BE2C (cell line): ENCODE results near the gene TRIM40. TPM values are rescaled to one million over a fixed set of nuclear protein-coding genes. Genes with fewer than 3 reads are reported as not detected.

Experiments used
- DNase-seq: peaks from one replicate; pipeline ENCODE4 v3.0.0-alpha.2; 2020
- H3K27me3 ChIP-seq: fragments of 250-450 bp; sonication (Bioruptor Pico); 2 replicates; pipeline ENCODE4 v1.5.1; 2020; ENCODE audit warnings: mild to moderate bottlenecking
- H3K36me3 ChIP-seq: fragments of 250-450 bp; sonication (Bioruptor Pico); 2 replicates; pipeline ENCODE4 v1.5.1; 2020; ENCODE audit warnings: mild to moderate bottlenecking
- H3K4me1 ChIP-seq: fragments of 250-450 bp; sonication (Bioruptor Pico); 2 replicates; pipeline ENCODE4 v1.5.1; 2020
- H3K4me3 ChIP-seq: 2 replicates; pipeline ENCODE4 v1.5.1; 2011; ENCODE audit warnings: low read depth, low read length
- H3K9me3 ChIP-seq: fragments of 250-450 bp; sonication (Bioruptor Pico); 2 replicates; pipeline ENCODE4 v1.5.1; 2020
- polyA plus RNA-seq: library from polyadenylated mRNA; unstranded; fragments of >200 nt; gene quantifications from one replicate; pipeline ENCODE4 v1.2.1, GENCODE V29; 2012; ENCODE audit warnings: low read depth, missing spikeins; ENCODE audit not compliant: insufficient read length, insufficient read depth
- TF ChIP-seq, protein P1 (sequence below): IDR thresholded peaks from 2 replicates; pipeline ENCODE4 v1.5.1; 2012; ENCODE audit warnings: mild to moderate bottlenecking, low read depth, low read length

Gene TRIM40, protein sequence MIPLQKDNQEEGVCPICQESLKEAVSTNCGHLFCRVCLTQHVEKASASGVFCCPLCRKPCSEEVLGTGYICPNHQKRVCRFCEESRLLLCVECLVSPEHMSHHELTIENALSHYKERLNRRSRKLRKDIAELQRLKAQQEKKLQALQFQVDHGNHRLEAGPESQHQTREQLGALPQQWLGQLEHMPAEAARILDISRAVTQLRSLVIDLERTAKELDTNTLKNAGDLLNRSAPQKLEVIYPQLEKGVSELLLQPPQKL
- polyA plus RNA-seq = not detected

DNA sequence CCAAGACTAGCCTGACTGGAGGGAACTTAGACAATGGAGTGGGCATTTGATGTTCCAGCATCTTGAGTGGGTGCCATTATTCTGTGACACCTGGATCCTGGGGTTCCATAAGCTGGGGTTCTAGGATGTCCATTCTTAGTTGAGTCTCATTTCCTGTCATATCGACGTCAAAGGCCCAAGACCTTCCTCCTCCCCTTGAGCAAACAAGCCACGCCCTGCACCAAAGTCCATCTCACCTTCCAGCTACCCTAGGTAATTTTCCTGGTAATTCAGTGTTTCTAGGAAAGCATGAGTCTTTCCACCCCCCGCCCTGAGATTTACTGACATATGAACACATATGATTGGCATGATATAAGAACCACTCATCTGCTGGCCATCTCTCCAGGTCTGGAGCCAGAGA lies at the start of gene TRIM40:
Gene TRIM40, plus strand, starts transcription at position 384 of the 400 bp plus-strand sequence. CDS start 897 bp downstream, outside the sequence.
- no peaks in the 10 kb centered on the region for H3K4me1 ChIP-seq
- H3K27me3 ChIP-seq = peaks cover 37% of the 10 kb centered on the region
- DNase-seq = no peak
- H3K4me3 ChIP-seq = no peak within 1 kb of the TSS
- no peaks in the 10 kb centered on the region for H3K36me3 ChIP-seq
- no peaks in the 10 kb centered on the region for H3K9me3 ChIP-seq
- TF ChIP-seq, protein P1, sequence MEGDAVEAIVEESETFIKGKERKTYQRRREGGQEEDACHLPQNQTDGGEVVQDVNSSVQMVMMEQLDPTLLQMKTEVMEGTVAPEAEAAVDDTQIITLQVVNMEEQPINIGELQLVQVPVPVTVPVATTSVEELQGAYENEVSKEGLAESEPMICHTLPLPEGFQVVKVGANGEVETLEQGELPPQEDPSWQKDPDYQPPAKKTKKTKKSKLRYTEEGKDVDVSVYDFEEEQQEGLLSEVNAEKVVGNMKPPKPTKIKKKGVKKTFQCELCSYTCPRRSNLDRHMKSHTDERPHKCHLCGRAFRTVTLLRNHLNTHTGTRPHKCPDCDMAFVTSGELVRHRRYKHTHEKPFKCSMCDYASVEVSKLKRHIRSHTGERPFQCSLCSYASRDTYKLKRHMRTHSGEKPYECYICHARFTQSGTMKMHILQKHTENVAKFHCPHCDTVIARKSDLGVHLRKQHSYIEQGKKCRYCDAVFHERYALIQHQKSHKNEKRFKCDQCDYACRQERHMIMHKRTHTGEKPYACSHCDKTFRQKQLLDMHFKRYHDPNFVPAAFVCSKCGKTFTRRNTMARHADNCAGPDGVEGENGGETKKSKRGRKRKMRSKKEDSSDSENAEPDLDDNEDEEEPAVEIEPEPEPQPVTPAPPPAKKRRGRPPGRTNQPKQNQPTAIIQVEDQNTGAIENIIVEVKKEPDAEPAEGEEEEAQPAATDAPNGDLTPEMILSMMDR = no peak

DNA sequence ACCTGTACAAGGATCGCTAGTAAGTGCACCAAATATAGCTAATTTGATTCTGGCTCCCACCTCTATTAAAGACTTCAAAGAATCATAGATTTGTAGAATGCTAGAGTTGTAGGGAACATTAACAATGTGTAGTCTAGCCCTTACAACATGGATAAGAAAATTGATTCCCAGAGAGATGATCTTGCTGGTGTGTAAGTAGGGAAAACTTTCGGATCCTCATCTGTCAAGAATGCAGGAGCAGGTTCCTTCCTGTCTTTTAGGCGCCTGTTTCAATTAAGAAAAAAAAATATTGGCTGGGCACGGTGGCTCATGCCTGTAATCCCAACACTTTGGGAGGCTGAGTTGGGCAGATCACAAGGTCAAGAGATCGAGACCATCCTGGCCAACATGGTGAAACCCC lies 48.1 kb upstream of the TRIM40 start:
- H3K9me3 ChIP-seq = no peaks in the 10 kb centered on the region
- H3K4me1 ChIP-seq = no peaks in the 10 kb centered on the region
- no peak overlapping the region for H3K4me3 ChIP-seq
- TF ChIP-seq, protein P1 = no peak
- peaks cover 35% of the 10 kb centered on the region for H3K27me3 ChIP-seq
- no peak for DNase-seq
- no peaks in the 10 kb centered on the region for H3K36me3 ChIP-seq

DNA sequence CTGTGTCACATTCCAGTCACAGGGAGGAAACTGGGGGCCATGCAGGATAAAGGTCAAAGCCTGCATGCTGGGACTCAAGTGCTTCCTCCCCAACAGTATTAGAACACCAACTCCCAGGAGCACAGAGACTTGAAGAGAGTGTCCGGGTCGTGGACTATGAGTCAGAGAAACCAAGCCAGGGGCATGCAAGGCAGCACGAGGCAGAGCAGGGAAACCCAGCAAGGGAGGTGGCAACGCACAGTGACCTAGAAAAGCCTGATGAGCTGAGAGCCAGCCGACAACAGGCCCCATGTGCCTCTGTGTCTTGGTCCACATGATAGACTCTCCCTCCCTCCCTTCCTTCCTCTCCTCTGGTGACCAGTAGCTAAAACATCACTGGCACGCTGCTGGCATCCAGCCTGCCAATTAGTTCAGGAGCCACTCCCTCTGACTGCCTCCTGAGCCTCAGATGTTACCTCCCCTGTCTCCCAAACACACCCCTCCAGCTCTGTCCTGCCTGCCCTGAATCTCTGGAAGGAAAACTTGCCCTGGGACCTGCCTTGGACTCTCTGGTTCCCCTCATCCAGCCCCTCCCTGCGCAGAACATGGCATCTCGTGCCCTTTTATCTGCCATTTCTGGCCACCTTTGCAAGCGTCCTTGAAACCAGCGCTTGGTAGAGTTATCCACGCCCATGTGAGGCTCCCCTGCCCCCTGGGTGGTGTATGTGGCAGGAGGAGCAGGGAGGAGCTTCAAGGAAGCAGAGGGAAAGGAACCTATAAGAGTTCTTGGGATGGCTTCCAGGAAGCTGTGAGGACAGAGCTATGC lies 44.2 kb upstream of the TRIM40 start:
- H3K4me1 ChIP-seq = no peaks in the 10 kb centered on the region
- H3K4me3 ChIP-seq = no peak overlapping the region
- no peaks in the 10 kb centered on the region for H3K9me3 ChIP-seq
- no peak for DNase-seq
- no peaks in the 10 kb centered on the region for H3K36me3 ChIP-seq
- TF ChIP-seq, protein P1 = no peak
- H3K27me3 ChIP-seq = peaks cover 71% of the 10 kb centered on the region

DNA sequence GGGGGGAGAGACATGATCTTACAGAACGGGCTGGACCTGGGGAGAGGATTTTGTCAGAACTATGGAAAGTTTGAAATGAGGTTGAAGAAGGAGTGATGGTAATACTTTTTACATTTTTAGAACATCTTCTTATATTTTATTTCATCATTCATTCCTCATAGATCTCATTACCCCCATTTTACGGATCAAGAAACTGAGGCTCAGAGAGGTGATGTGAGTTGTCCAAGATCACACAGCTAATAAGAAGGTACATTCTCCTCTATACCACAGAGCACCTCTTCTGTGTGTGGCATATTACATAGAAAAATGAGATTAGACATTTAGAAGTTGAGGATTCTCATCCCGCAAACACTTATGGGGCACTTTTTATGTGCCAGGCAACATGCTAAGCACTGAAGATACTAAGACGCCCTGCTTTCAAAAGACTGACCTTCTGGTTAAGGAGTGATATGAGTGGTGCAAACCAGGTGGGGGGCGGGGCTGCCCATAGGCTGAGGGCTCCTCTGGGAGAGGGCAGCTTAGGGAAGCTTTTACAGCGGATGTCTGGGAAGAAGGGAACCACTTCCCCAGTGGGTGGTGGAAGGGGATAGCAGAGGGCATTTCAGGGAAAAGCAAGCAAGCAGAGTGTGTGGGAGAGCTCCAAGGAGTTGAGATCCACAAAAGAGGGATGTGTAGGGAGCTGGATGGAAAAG lies 42.9 kb upstream of the TRIM40 start:
- Histone ChIP-seq H3K4me1 (no peaks in the 10 kb centered on the region), H3K27me3 (peaks cover 77% of the 10 kb centered on the region), H3K36me3 (no peaks in the 10 kb centered on the region), H3K4me3 (no peak overlapping the region), H3K9me3 (no peaks in the 10 kb centered on the region)
- DNase-seq = no peak
- TF ChIP-seq, protein P1 = no peak

DNA sequence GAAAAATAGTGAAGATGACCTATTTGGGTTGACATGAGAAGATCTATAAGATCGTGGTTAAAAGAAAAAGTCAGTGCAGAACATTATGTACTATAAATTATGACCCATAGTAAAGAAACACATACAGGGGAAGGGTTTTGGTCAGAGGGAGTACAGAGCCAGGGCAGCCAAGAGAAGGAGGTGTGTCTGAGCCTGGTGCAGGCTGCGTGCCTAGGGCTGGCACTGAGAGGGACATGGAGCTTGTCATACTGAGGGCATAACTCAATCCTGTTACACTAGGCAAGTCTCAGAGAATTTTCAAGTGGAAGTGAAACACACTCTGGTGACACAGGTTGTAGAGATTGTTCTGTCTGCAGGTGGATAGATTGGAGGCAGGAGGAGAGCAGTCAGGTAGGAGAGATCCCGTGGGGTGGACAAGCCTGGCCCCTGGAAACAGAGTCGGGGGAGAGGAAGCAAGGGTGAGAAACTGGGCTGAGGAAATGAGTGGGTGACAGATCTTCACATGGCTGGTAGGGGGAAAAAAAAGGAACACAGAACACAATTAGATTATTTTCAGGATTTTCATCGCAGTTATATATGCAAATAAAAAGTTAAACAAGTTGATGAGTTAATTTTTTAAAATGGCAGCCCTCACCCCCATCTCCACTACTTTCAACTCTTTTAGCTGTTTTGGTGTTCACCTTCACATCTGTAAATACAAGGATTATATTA lies 41.8 kb upstream of the TRIM40 start:
- DNase-seq = no peak

More for the DNA sequence above, 41.8 kb upstream of the TRIM40 start:
- TF ChIP-seq, protein P1 = no peak
- no peaks in the 10 kb centered on the region for H3K9me3 ChIP-seq
- H3K4me1 ChIP-seq = no peaks in the 10 kb centered on the region
- no peak overlapping the region for H3K4me3 ChIP-seq
- H3K36me3 ChIP-seq = no peaks in the 10 kb centered on the region
- H3K27me3 ChIP-seq = peaks cover 83% of the 10 kb centered on the region
